ENCODE measurements around the gene NRXN2.

- TF ChIP-seq MYC (IDR thresholded peaks at IDR 0.05; ENCODE audit: low read depth, low read length) (no peak), POLR2A (IDR thresholded peaks at IDR 0.05; ENCODE audit: extremely low read depth, insufficient read length) (no peak), MAX (IDR thresholded peaks at IDR 0.05; ENCODE audit: low read depth, low read length) (peak; percentile 18; the same call in 1 of the 2 replicates)
- TF ChIP-seq, protein P1, sequence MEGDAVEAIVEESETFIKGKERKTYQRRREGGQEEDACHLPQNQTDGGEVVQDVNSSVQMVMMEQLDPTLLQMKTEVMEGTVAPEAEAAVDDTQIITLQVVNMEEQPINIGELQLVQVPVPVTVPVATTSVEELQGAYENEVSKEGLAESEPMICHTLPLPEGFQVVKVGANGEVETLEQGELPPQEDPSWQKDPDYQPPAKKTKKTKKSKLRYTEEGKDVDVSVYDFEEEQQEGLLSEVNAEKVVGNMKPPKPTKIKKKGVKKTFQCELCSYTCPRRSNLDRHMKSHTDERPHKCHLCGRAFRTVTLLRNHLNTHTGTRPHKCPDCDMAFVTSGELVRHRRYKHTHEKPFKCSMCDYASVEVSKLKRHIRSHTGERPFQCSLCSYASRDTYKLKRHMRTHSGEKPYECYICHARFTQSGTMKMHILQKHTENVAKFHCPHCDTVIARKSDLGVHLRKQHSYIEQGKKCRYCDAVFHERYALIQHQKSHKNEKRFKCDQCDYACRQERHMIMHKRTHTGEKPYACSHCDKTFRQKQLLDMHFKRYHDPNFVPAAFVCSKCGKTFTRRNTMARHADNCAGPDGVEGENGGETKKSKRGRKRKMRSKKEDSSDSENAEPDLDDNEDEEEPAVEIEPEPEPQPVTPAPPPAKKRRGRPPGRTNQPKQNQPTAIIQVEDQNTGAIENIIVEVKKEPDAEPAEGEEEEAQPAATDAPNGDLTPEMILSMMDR (IDR thresholded peaks at IDR 0.05; ENCODE audit: low read depth, low read length), result no peak
These were observed 41.1 kb upstream of the NRXN2 start for GRCh38 chr11:64764040-64764611.
